ENCODE results near the gene RNF144A. TPM values are rescaled to one million over a fixed set of nuclear protein-coding genes. Genes with fewer than 3 reads are reported as not detected.

The RNF144A gene
- total and polyA plus RNA-seq, 2 donors (not counting 1 experiment from before 2014, with no cell fraction given) = 0.17 to 0.24 TPM

- Histone ChIP-seq H3K27ac (ENCODE audit: insufficient read depth, low read length) (no peak overlapping the region), H3K27me3 (ENCODE audit: control insufficient read depth, insufficient read depth, low read length) (no peaks in the 10 kb centered on the region), H3K36me3 (ENCODE audit: control insufficient read depth, insufficient read depth, low read length) (no peaks in the 10 kb centered on the region), H3K4me3 (replicated peaks in 1 of 4; ENCODE audit: control extremely low read depth in 1 of 4, insufficient read depth in 1 of 4, low read depth in 3 of 4, low read length in 4 of 4) (no peak overlapping the region), H3K79me2 (ENCODE audit: control insufficient read depth, insufficient read depth, low read length) (no peaks in the 10 kb centered on the region), H3K4me1 (ENCODE audit: control insufficient read depth, extremely low read depth, insufficient read depth, low read length) (no peaks in the 10 kb centered on the region), H3K4me2 (ENCODE audit: extremely low read depth, insufficient read depth, low read length) (no peak overlapping the region), H3K9ac (ENCODE audit: insufficient read depth, low read length) (no peak overlapping the region), H3K9me3 (ENCODE audit: control insufficient read depth, insufficient read depth, low read depth, low read length) (no peaks in the 10 kb centered on the region), H4K20me1 (ENCODE audit: control insufficient read depth, extremely low read depth, insufficient read depth, low read length) (no peaks in the 10 kb centered on the region), H2AFZ (ENCODE audit: low read length) (no peak overlapping the region)
- no peak for DNase-seq (ENCODE audit: low read depth in 2 of 2)
- TF ChIP-seq CTCF (conservative IDR thresholded peaks at IDR 0.05 in 1 of 2, IDR thresholded peaks at IDR 0.05 in 1 of 2; ENCODE audit: low read depth in 1 of 2, low read length in 2 of 2) = no peak
- no peak for TF ChIP-seq EZH2 (IDR thresholded peaks at IDR 0.05; ENCODE audit: low read length, missing control alignments)
Measured at GRCh38 chr2:7041421-7041820, 124.2 kb downstream of the RNF144A start.

GRCh38 chr2:7043690-7044089, 126.5 kb downstream of the RNF144A start:
- no peaks in the 10 kb centered on the region for H4K20me1 ChIP-seq (ENCODE audit: control insufficient read depth, extremely low read depth, insufficient read depth, low read length)
- H3K4me3 ChIP-seq (replicated peaks in 1 of 4; ENCODE audit: control extremely low read depth in 1 of 4, insufficient read depth in 1 of 4, low read depth in 3 of 4, low read length in 4 of 4) = no peak overlapping the region
- H3K4me2 ChIP-seq (ENCODE audit: extremely low read depth, insufficient read depth, low read length) = no peak overlapping the region

More at GRCh38 chr2:7043690-7044089, 126.5 kb downstream of the RNF144A start:
- Histone ChIP-seq H3K79me2 (ENCODE audit: control insufficient read depth, insufficient read depth, low read length) (no peaks in the 10 kb centered on the region), H3K9ac (ENCODE audit: insufficient read depth, low read length) (no peak overlapping the region), H3K27ac (ENCODE audit: insufficient read depth, low read length) (no peak overlapping the region), H2AFZ (ENCODE audit: low read length) (no peak overlapping the region), H3K27me3 (ENCODE audit: control insufficient read depth, insufficient read depth, low read length) (no peaks in the 10 kb centered on the region), H3K4me1 (ENCODE audit: control insufficient read depth, extremely low read depth, insufficient read depth, low read length) (no peaks in the 10 kb centered on the region), H3K36me3 (ENCODE audit: control insufficient read depth, insufficient read depth, low read length) (no peaks in the 10 kb centered on the region), H3K9me3 (ENCODE audit: control insufficient read depth, insufficient read depth, low read depth, low read length) (no peaks in the 10 kb centered on the region)
- peak in 1 of 2 donors; percentile 56 for DNase-seq (ENCODE audit: low read depth in 2 of 2)
- TF ChIP-seq EZH2 (IDR thresholded peaks at IDR 0.05; ENCODE audit: low read length, missing control alignments) = no peak
- TF ChIP-seq CTCF (conservative IDR thresholded peaks at IDR 0.05 in 1 of 2, IDR thresholded peaks at IDR 0.05 in 1 of 2; ENCODE audit: low read depth in 1 of 2, low read length in 2 of 2) = no peak
